ENCODE measurements around the gene TCF12. TPM values are rescaled to one million over a fixed set of nuclear protein-coding genes. Genes with fewer than 3 reads are reported as not detected.

Gene TCF12
- total and polyA plus RNA-seq, 2 of the 8 experiments (the other 6 are each of a cell fraction or from before 2014, with no cell fraction given) = 85.8 to 101 TPM

DNA sequence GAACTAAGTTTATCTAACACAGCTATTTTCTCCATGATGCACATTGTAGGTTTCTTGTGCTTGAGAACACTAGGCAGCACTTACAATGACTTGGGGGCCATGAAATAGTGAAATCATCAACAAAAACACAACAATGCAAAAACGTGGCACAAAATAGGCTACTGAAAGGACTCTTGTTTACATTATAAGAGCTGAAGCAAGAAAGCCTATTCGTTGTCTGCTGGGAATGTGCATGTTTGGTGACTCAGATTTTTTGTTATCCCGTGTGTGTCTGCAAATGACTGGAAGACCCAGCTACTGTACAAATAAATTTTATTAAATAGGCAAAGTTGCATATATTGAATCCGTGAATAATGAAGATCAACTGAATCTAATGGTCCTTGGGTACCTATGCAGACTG lies 85.0 kb downstream of the TCF12 start:
- no peak overlapping the region for H3K56ac ChIP-seq (replicated peaks; ENCODE audit: insufficient read length, low read depth, low read length)
- no peaks in the 10 kb centered on the region for H3K23me2 ChIP-seq (ENCODE audit: low read depth, low read length)
- H3K9me3 ChIP-seq (ENCODE audit: insufficient read depth in 2 of 2, low read depth in 1 of 2, low read length in 1 of 2) = no peaks in the 10 kb centered on the region
- CTCF ChIA-PET (ENCODE audit: partially characterized antibody) = interaction anchor here (1.2 to 1.6 kb wide), 3 partner anchors 30 to 181 kb away, joined by 3 to 4 read pairs (median 3); no protein-coding TSS in a partner anchor
- no peak overlapping the region for H2BK12ac ChIP-seq (ENCODE audit: low read depth, low read length)
- FAIRE-seq (no peak), DNase-seq (ENCODE audit: low read depth in 1 of 2, low spot score in 2 of 2) (no peak)
- no peak overlapping the region for H2BK120ac ChIP-seq (replicated peaks; ENCODE audit: low read depth, low read length)
- no peak overlapping the region for H3K27ac ChIP-seq (ENCODE audit: low read depth, low read length)
- no peak overlapping the region for H2AFZ ChIP-seq (ENCODE audit: low read length)
- peaks cover 0 to 3% (median 0%) of the 10 kb centered on the region in 4 experiments; a peak in 1 of 7 replicates for H3K4me1 ChIP-seq (replicated peaks in 1 of 4; ENCODE audit: control insufficient read depth in 3 of 4, insufficient read depth in 4 of 4, low read length in 3 of 4)
- H3K79me2 ChIP-seq (ENCODE audit: control insufficient read depth in 1 of 2, insufficient read depth in 2 of 2, low read length in 2 of 2) = peaks cover 0 to 60% of the 10 kb centered on the region in 2 experiments; a peak in 2 of 4 replicates
- H2BK20ac ChIP-seq (ENCODE audit: low read length) = no peak overlapping the region
- no peaks in the 10 kb centered on the region for H3K27me3 ChIP-seq (replicated peaks in 1 of 4; ENCODE audit: control insufficient read depth in 3 of 4, extremely low read depth in 1 of 4, insufficient read depth in 3 of 4, low read length in 3 of 4)
- no peak overlapping the region for H2BK5ac ChIP-seq (ENCODE audit: low read depth, low read length)
- H3K4me3 ChIP-seq (ENCODE audit: extremely low read depth in 1 of 4, insufficient read depth in 2 of 4, low read depth in 3 of 4, low read length in 4 of 4) = no peak overlapping the region
- H3K9ac ChIP-seq (replicated peaks in 1 of 4; ENCODE audit: extremely low read depth in 1 of 4, low read depth in 3 of 4, low read length in 3 of 4) = no peak overlapping the region
- no peak overlapping the region for H3K4me2 ChIP-seq (ENCODE audit: insufficient read depth in 1 of 2, low read depth in 2 of 2, low read length in 2 of 2)
- POLR2A ChIA-PET (ENCODE audit: partially characterized antibody) = interaction anchor here (1.0 kb wide), 1 partner anchor 10 kb away, joined by 4 read pairs; no protein-coding TSS in a partner anchor
- H3K4ac ChIP-seq (replicated peaks; ENCODE audit: insufficient read length, low read depth, low read length) = no peak overlapping the region
- no peak overlapping the region for H3K18ac ChIP-seq (ENCODE audit: extremely low read depth, low read length)
- peak overlapping the region; percentile 3 for H4K5ac ChIP-seq (ENCODE audit: insufficient read length, low read depth, low read length)
- no peak overlapping the region for H4K8ac ChIP-seq (ENCODE audit: extremely low read depth, insufficient read depth, low read length)
- H2AK5ac ChIP-seq (ENCODE audit: low read depth, low read length) = no peak overlapping the region
- WGBS, 2 experiments (ENCODE audit: extremely low coverage in 1 of 2, insufficient coverage in 1 of 2, insufficient read length in 1 of 2, insufficient replicate concordance in 2 of 2, low coverage in 1 of 2, low lambda C conversion rate in 2 of 2, missing lambda C conversion rate in 1 of 2) = 80% methylated on average over 4 of the region's 4 CpGs; no CpG with 5 or more reads in 1 of the 2 experiments
- no peak overlapping the region for H3K23ac ChIP-seq (ENCODE audit: insufficient read length)
- H3K36me3 ChIP-seq (ENCODE audit: control insufficient read depth in 2 of 4, insufficient read depth in 4 of 4, low read length in 3 of 4) = no peaks in the 10 kb centered on the region
- H4K20me1 ChIP-seq (replicated peaks in 1 of 2; ENCODE audit: control insufficient read depth in 1 of 2, insufficient read depth in 2 of 2, low read length in 2 of 2) = no peaks in the 10 kb centered on the region
- no peak overlapping the region for H2BK15ac ChIP-seq (ENCODE audit: low read length)
- no peak overlapping the region for H4K91ac ChIP-seq (replicated peaks; ENCODE audit: insufficient read length, low read length)
- H3K79me1 ChIP-seq (ENCODE audit: low read depth, low read length) = no peaks in the 10 kb centered on the region
- H3K14ac ChIP-seq (ENCODE audit: insufficient read length) = no peak overlapping the region
- TF ChIP-seq HDAC2 (IDR thresholded peaks at IDR 0.05; ENCODE audit: borderline replicate concordance in 1 of 2, low read depth in 2 of 2, low read length in 2 of 2) (no peak), TAF7 (optimal IDR thresholded peaks at IDR 0.05; ENCODE audit: borderline replicate concordance, low read depth, low read length) (no peak), CHD2 (IDR thresholded peaks at IDR 0.05; ENCODE audit: low read length) (no peak), POLR2A (IDR thresholded peaks at IDR 0.05; ENCODE audit: control extremely low read depth in 1 of 2, low read depth in 2 of 2, low read length in 2 of 2) (no peak), TBP (IDR thresholded peaks at IDR 0.05; ENCODE audit: low read depth, low read length) (no peak)
